Cardiac fibroblast (primary cell): ENCODE measurements around the gene OMA1.
A peak's percentile ranks its signal among the peaks of the same experiment; 100 is the strongest.

Source experiments
- DNase-seq, 2 donors: peaks; one replicate each; pipeline versions ENCODE4 v3.0.0 to v3.0.0-alpha.2; 2010; ENCODE audit warnings: low read depth in 2 of 2
- H3K4me3 ChIP-seq, 2 donors: replicated peaks in 1 of 2; 1 replicate in 1 of 2; 2 replicates in 1 of 2; pipeline ENCODE4 v1.5.1; 2011; ENCODE audit warnings: low read depth in 2 of 2, low read length in 2 of 2, mild to moderate bottlenecking in 2 of 2, moderate library complexity in 1 of 2
- TF ChIP-seq, protein P1 (sequence below): IDR thresholded peaks from one replicate; pipeline ENCODE4 v1.5.1; 2011; ENCODE audit warnings: low read depth, mild to moderate bottlenecking, low read length, inconsistent platforms

Gene OMA1

DNA sequence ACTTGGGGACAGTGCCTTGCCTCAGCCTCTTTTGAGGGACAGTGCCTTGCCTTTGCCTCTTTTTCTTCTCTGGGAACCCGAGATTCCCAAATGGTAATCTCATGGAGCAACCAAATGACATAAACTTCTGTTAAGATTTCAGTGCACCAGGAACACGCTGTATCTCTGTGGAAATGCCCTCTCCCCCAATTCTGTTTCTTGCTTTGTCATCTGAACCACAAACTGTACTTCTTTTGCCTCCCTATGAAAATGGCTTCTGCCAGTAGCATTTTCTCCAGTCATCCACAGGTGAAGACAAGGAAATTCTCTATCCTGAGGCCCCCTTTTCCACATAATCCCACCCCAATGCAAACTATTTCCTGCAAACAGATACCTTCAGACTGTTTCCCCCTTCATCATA lies 66.3 kb downstream of the OMA1 start:
- no peak for DNase-seq
- no peak overlapping the region for H3K4me3 ChIP-seq
- TF ChIP-seq, protein P1, sequence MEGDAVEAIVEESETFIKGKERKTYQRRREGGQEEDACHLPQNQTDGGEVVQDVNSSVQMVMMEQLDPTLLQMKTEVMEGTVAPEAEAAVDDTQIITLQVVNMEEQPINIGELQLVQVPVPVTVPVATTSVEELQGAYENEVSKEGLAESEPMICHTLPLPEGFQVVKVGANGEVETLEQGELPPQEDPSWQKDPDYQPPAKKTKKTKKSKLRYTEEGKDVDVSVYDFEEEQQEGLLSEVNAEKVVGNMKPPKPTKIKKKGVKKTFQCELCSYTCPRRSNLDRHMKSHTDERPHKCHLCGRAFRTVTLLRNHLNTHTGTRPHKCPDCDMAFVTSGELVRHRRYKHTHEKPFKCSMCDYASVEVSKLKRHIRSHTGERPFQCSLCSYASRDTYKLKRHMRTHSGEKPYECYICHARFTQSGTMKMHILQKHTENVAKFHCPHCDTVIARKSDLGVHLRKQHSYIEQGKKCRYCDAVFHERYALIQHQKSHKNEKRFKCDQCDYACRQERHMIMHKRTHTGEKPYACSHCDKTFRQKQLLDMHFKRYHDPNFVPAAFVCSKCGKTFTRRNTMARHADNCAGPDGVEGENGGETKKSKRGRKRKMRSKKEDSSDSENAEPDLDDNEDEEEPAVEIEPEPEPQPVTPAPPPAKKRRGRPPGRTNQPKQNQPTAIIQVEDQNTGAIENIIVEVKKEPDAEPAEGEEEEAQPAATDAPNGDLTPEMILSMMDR, result no peak

DNA sequence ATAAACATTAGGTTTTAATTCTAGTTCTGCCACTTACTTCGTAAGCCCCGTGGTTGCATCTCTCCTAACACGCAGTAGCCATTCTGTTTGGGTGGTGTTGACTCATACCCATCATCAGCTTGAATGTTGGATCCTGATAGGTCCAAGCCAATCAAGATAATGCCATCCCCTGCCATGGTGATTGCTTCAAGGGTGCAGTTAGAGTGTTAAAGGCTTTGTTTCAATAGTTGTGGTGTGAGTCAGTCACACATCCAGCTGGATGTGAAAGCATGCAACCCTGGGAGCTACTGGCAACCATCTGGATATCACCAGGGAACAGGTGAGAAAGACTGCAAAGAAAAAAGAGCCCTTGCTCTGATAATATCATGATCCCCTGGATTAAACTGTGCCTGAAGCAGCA lies 69.1 kb downstream of the OMA1 start:
- no peak for DNase-seq
- TF ChIP-seq, protein P1, result no peak

DNA sequence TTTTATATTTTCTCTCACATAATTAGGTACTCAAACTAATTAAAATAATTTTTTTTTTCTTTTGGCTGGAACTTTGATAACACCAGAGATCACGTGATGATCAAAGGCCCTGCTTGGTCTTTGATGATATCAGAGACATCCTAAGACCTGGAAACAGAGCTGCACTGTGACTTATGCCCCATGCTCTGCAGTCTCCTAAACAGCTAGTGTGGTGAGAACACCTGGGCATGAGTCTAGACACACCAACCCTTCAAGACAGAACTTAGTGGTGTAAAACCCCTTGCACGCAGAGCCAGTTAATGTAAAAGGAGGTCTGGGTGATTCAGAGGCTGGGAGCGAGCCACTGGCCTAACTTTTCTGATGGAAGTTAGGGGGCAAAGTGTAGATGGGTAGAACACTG lies 70.3 kb downstream of the OMA1 start:
- TF ChIP-seq, protein P1, result no peak

More for the DNA sequence above, 69.1 kb downstream of the OMA1 start:
- no peak overlapping the region for H3K4me3 ChIP-seq

DNA sequence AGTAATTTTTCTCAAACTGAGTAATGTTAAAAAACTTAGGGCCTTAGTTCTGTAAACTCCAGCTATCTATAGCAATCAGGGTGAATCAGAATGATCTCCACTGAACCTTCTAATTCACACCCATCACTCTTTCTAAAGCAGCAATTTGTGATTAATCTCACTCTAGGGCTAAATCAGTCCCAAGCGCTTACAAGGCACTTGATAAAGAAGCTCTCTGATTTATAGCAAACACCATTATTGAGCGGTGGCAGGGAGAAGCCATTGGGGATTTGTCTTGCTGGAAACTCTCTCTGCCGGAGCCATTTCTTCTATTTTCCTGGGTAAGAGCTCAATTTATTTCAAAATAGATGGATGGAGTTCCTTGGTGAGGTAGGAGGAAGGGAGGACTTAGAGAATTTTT lies 77.0 kb downstream of the OMA1 start:
- no peak for DNase-seq
- H3K4me3 ChIP-seq, result no peak overlapping the region
- TF ChIP-seq, protein P1, result no peak

More for the DNA sequence above, 70.3 kb downstream of the OMA1 start:
- no peak for DNase-seq
- no peak overlapping the region for H3K4me3 ChIP-seq

DNA sequence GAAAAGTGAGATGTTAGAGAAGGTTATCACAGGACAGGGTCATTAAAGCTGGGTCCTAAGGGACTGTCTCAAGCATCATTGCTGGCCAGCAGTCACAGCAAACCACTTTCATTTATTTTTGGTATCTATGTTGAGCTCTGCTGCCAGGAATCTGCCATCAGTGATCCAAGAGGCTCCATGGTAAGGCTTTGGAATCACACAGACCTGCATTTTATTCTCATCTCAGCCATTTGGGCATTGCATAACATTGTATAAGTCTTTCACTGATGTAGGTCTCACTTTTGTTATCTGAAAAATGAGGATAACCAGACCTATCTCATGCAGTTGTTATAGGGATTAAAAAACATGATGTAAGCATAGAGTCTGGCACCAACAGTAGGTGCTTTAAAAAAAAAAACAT lies 77.5 kb downstream of the OMA1 start:
- DNase-seq, result peak in 1 of 2 donors; percentile 33
- TF ChIP-seq, protein P1, result no peak
- no peak overlapping the region for H3K4me3 ChIP-seq

DNA sequence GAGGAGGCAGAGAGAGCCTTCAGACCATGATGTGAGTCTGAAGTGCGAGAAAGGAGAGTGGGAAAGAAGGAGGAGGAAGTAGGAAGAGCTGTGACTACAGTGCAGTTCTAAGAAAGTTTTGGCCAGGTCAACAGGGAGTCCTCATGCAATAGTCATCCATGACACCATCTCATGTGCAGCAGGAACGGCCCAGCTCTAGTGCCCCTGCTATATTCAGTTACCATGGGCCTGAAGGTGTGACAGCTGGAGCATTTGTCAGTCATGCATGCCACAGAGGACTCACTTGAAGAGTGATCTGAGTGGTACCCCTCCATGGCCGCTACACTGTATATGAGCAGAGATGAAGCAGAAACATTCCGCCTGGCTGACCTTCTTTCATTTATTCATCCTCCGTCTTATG lies 77.9 kb downstream of the OMA1 start:
- TF ChIP-seq, protein P1, result no peak
- no peak overlapping the region for H3K4me3 ChIP-seq
- no peak for DNase-seq

DNA sequence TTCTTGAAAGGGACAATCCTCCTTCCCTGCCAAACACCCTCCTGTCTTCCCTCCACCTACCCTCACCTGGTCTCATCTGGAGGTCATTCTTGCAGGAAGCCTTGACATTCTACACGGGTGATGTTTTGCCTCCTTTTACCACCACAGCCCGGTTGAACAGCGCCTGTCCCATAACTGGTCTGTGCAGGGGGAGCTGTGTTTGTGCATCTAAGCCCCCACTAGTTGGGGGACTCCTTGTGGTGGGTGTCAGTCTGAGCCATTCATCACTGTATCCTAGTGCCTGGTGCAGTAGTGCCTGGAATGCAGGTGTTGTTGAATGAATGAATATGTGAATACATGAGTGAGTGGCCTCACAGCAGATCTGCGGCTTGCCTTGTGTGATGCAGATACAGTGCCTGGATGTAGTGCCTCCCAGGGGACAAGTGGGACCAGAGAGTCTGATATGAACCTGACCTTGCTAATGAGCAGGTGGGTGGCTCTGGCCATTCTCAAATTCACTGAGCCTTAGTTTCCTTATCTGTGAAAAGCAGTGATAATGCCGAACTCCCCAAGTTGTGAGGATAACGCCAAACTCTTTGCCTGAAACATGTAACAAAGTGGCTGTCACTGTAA lies 79.8 kb downstream of the OMA1 start:
- TF ChIP-seq, protein P1, result no peak
- no peak overlapping the region for H3K4me3 ChIP-seq
- no peak for DNase-seq
